GM12878 (cell line): Measurements from ENCODE around the gene FBXO42. TPM values are rescaled to one million over a fixed set of nuclear protein-coding genes. Genes with fewer than 3 reads are reported as not detected.

Experiments used
- CEBPB ChIP-seq, 2 experiments: fragments of 150-350 bp in 1 of 2; IDR thresholded peaks; 2 replicates each; pipeline ENCODE4 v1.6.1; 2012 to 2014; ENCODE audit warnings: low read depth in 2 of 2, low read length in 2 of 2, borderline replicate concordance in 1 of 2, inconsistent platforms in 1 of 2
- EGR1 ChIP-seq, 2 experiments: IDR thresholded peaks; 1 replicate in 1 of 2; 2 replicates in 1 of 2; pipeline ENCODE4 v1.6.1; 2011 to 2012; ENCODE audit warnings: low read depth in 2 of 2, low read length in 2 of 2, borderline replicate concordance in 1 of 2, mild to moderate bottlenecking in 1 of 2, moderate library complexity in 1 of 2
- ESRRA ChIP-seq: IDR thresholded peaks from 2 replicates; pipeline ENCODE4 v1.6.1; 2012; ENCODE audit warnings: mild to moderate bottlenecking, low read length, improper control_type of control experiment
- ETV6 ChIP-seq, 2 experiments: fragments of 450-650 bp in 1 of 2; IDR thresholded peaks in 1 of 2; conservative IDR thresholded peaks in 1 of 2; 2 replicates each; pipeline ENCODE4 v1.6.1; 2014; ENCODE audit warnings: antibody characterized with exemption in 1 of 2, borderline replicate concordance in 1 of 2, low read depth in 1 of 2, mild to moderate bottlenecking in 1 of 2, moderate library complexity in 1 of 2
- IRF3 ChIP-seq: fragments of 450-650 bp; IDR thresholded peaks from 2 replicates; pipeline ENCODE4 v1.6.1; 2014; ENCODE audit warnings: mild to moderate bottlenecking
- IRF5 ChIP-seq: fragments of 450-650 bp; IDR thresholded peaks from 2 replicates; pipeline ENCODE4 v1.6.1; 2017; ENCODE audit warnings: borderline replicate concordance
- MTA3 ChIP-seq: IDR thresholded peaks from 2 replicates; pipeline ENCODE4 v1.6.1; 2012; ENCODE audit warnings: low read length, inconsistent platforms, borderline replicate concordance
- MYC ChIP-seq: IDR thresholded peaks from 2 replicates; pipeline ENCODE4 v1.6.1; 2011; ENCODE audit warnings: mild to moderate bottlenecking, low read length, moderate library complexity, inconsistent platforms; ENCODE audit not compliant: insufficient read depth, insufficient replicate concordance, insufficient read length, severe bottlenecking
- NKRF ChIP-seq: fragments of 450-650 bp; conservative IDR thresholded peaks from 2 replicates; pipeline ENCODE4 v1.6.1; 2017; ENCODE audit warnings: mild to moderate bottlenecking, moderate library complexity
- NR2C1 ChIP-seq: fragments of 450-650 bp; IDR thresholded peaks from 2 replicates; pipeline ENCODE4 v1.6.1; 2017; ENCODE audit warnings: antibody characterized with exemption, mild to moderate bottlenecking, moderate library complexity
- PML ChIP-seq: IDR thresholded peaks from 2 replicates; pipeline ENCODE4 v1.6.1; 2012; ENCODE audit warnings: low read length, inconsistent platforms
- RBBP5 ChIP-seq: fragments of 200-600 bp; sonication (generic); conservative IDR thresholded peaks from 2 replicates; pipeline ENCODE4 v1.6.1; 2016
- RELB ChIP-seq: fragments of 450-650 bp; IDR thresholded peaks from 2 replicates; pipeline ENCODE4 v1.6.1; 2017; ENCODE audit warnings: low read depth, mild to moderate bottlenecking, moderate library complexity
- SPI1 ChIP-seq: IDR thresholded peaks from 2 replicates; pipeline ENCODE4 v1.6.1; 2011; ENCODE audit warnings: low read depth, mild to moderate bottlenecking, low read length, moderate library complexity, borderline replicate concordance; ENCODE audit not compliant: insufficient read depth
- SRF ChIP-seq, 2 experiments: IDR thresholded peaks; 2 replicates each; pipeline ENCODE4 v1.6.1; 2011; ENCODE audit warnings: low read depth in 2 of 2, low read length in 2 of 2, mild to moderate bottlenecking in 1 of 2, moderate library complexity in 1 of 2
- SUPT20H ChIP-seq: IDR thresholded peaks from 2 replicates; pipeline ENCODE4 v1.6.1; 2011; ENCODE audit warnings: low read depth, mild to moderate bottlenecking, low read length, moderate library complexity, borderline replicate concordance; ENCODE audit not compliant: control insufficient read depth
- USF1 ChIP-seq: IDR thresholded peaks from 2 replicates; pipeline ENCODE4 v1.6.1; 2011; ENCODE audit warnings: borderline replicate concordance, low read depth, mild to moderate bottlenecking, moderate library complexity, mixed read lengths, low read length; ENCODE audit not compliant: insufficient read depth; ENCODE audit errors: extremely low read length
- ZNF207 ChIP-seq: fragments of 450-650 bp; IDR thresholded peaks from 2 replicates; pipeline ENCODE4 v1.6.1; 2014; ENCODE audit warnings: antibody characterized with exemption, mild to moderate bottlenecking, borderline replicate concordance
- ZNF622 ChIP-seq: fragments of 450-650 bp; IDR thresholded peaks from 2 replicates; pipeline ENCODE4 v1.6.1; 2017; ENCODE audit warnings: mild to moderate bottlenecking, inconsistent platforms
- polyA plus RNA-seq, 11 experiments: library from polyadenylated mRNA; depleted of rRNA in 4 of 11; unstranded in 6 of 11; stranded (reverse) in 5 of 11; fragments of >200 nt; fragmentation: Nextera tagmentation in 4 of 11; fragmentation: Illumina TruSeq in 1 of 11; extraction: Ambion mirVana in 4 of 11; extraction: Trizol in 1 of 11; gene quantifications; 1 replicate in 1 of 11; 2 replicates in 10 of 11; pipeline versions ENCODE4 v1.2.1 to v1.2.3, GENCODE V29; 2011 to 2016; ENCODE audit warnings: inconsistent platforms in 2 of 11, missing spikeins in 2 of 11, low read depth in 1 of 11
- total RNA-seq, 4 experiments: library from RNA; depleted of rRNA in 3 of 4; stranded (reverse); fragments of >200 nt in 3 of 4; fragmentation: Illumina TruSeq in 1 of 4; extraction: Trizol in 1 of 4; gene quantifications; 2 replicates each; pipeline versions ENCODE4 v1.2.1 to v1.2.3, GENCODE V29; 2013 to 2021
- TF ChIP-seq, protein P1 (sequence below): IDR thresholded peaks from 2 replicates; pipeline ENCODE4 v1.6.1; 2012; ENCODE audit warnings: low read depth, low read length, improper control_type of control experiment

The FBXO42 gene
- total and polyA plus RNA-seq, 10 of the 15 experiments (the other 5 are each of a cell fraction or from before 2014, with no cell fraction given): 6.1 to 23.8 (median 15.2) TPM

DNA sequence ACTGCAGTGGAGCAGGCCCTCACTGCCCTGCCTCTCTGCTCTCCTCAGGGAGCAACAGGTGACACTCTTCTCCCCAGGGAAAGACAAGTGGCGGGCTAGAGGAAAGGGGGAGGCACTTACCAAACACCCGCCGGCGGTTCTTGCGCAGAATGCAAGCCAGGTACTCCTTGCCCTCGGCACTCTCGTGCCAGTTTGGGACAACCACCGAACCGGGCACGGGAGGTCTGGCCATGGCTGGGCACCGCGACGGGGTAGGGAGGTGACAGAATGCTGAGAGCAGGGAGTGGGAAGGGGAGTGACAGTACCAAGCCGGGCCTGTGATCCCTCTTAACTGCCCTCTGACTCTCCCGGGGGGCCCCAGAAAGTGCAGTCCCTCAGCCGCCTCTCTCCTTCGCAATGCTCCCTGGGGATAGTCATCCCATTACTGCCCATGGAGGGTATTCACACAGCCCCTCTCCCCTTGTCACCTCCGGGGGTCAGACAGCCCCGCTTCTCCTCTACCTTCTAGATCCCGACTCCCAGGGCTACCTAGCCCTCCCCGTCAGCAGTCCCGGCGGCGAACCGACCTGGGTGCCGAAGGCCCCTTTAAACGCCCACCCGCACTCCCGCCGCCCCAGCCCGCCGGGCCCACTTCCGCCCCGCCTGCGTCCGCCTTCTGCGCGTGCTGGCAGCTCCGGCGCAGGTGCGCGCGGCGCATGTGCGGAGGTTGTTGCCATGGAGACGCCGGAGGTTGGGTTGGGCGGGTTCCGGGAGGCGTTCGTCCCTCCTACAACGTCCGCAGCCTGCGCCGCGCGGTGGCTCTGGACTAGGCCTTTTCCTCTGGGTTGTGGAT, 115.6 kb downstream of the FBXO42 start, which contains the start of gene CPLANE2 (continued):
- peak in 1 of 2 experiments; percentile 81; a peak in 2 of 3 replicates for TF ChIP-seq EGR1 (IDR thresholded peaks at IDR 0.05; ENCODE audit: borderline replicate concordance in 1 of 2, low read depth in 2 of 2, low read length in 2 of 2)
- no peak for TF ChIP-seq MTA3
- TF ChIP-seq NKRF: peak; percentile 78
- no peak for TF ChIP-seq SRF (IDR thresholded peaks at IDR 0.05; ENCODE audit: low read depth in 2 of 2, low read length in 2 of 2)
- peak; percentile 33; the same call in 1 of the 2 replicates for TF ChIP-seq RELB
- no peak for TF ChIP-seq SUPT20H
- TF ChIP-seq ZNF207: no peak
- no peak for TF ChIP-seq ZNF622
- TF ChIP-seq, protein P1, sequence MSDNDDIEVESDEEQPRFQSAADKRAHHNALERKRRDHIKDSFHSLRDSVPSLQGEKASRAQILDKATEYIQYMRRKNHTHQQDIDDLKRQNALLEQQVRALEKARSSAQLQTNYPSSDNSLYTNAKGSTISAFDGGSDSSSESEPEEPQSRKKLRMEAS: peak; percentile 74; the same call in 1 of the 2 replicates
- TF ChIP-seq CEBPB (IDR thresholded peaks at IDR 0.05; ENCODE audit: borderline replicate concordance in 1 of 2, low read depth in 2 of 2, low read length in 2 of 2): no peak
- TF ChIP-seq MYC: peak; percentile 64
- no peak for TF ChIP-seq PML
- TF ChIP-seq IRF3: no peak
- no peak for TF ChIP-seq ETV6 (conservative IDR thresholded peaks at IDR 0.05 in 1 of 2, IDR thresholded peaks at IDR 0.05 in 1 of 2; ENCODE audit: borderline replicate concordance in 1 of 2, low read depth in 1 of 2)
- TF ChIP-seq RBBP5: no peak
- no peak for TF ChIP-seq ESRRA
- no peak for TF ChIP-seq IRF5
- TF ChIP-seq NR2C1: peak; percentile 17; the same call in 1 of the 2 replicates
- TF ChIP-seq USF1: no peak
- peak; percentile 28; the same call in 1 of the 2 replicates for TF ChIP-seq SPI1
